CD4-positive, alpha-beta T cell treated with Interleukin-4 for 4 hours (primary cell): ENCODE measurements around the gene FBH1.
"Not testable (repeated sequence)": the region's sequence is repeated elsewhere in the genome, so short reads cannot be mapped to it uniquely, and the experiment has no call there.

ENCODE experiments used
- DNase-seq: peaks from one replicate; pipeline ENCODE4 v3.0.0-alpha.2; 2020

Gene FBH1

GRCh38 chr10:5876181-5876768 is 13.8 kb upstream of the FBH1 start:
- DNase-seq, result no peak

- DNase-seq, result not testable (repeated sequence)
These were observed 13.0 kb upstream of the FBH1 start for GRCh38 chr10:5877041-5877440.

- DNase-seq, result no peak
These were observed 7.1 kb upstream of the FBH1 start for GRCh38 chr10:5882961-5883360.

GRCh38 chr10:5885619-5886018 is 4.4 kb upstream of the FBH1 start:
- DNase-seq, result no peak

GRCh38 chr10:5887029-5887428 is 3.0 kb upstream of the FBH1 start:
- no peak for DNase-seq

- no peak for DNase-seq
These were observed 2.4 kb upstream of the FBH1 start for GRCh38 chr10:5887641-5888040.

GRCh38 chr10:5888351-5888750 is 1.7 kb upstream of the FBH1 start:
- no peak for DNase-seq

GRCh38 chr10:5888843-5889623 is 1.0 kb upstream of the FBH1 start:
- DNase-seq, result no peak

GRCh38 chr10:5890452-5890915 is 441 bp downstream of the FBH1 start:
- DNase-seq, result no peak

GRCh38 chr10:5891009-5891408 is 966 bp downstream of the FBH1 start:
- DNase-seq, result no peak

- no peak for DNase-seq
These were observed 2.0 kb downstream of the FBH1 start for GRCh38 chr10:5892007-5892406.

- DNase-seq, result no peak
These were observed 3.3 kb downstream of the FBH1 start for GRCh38 chr10:5893321-5893720.

- DNase-seq, result no peak
These were observed 4.4 kb downstream of the FBH1 start for GRCh38 chr10:5894403-5894802.

- no peak for DNase-seq
These were observed 4.8 kb downstream of the FBH1 start for GRCh38 chr10:5894873-5895272.

GRCh38 chr10:5895365-5895764 is 5.3 kb downstream of the FBH1 start:
- no peak for DNase-seq

GRCh38 chr10:5895804-5896203 is 5.8 kb downstream of the FBH1 start:
- no peak for DNase-seq

- DNase-seq, result no peak
These were observed 6.4 kb downstream of the FBH1 start for GRCh38 chr10:5896208-5897052.

GRCh38 chr10:5897053-5897340 is 7.0 kb downstream of the FBH1 start:
- DNase-seq, result no peak

GRCh38 chr10:5897504-5897903 is 7.5 kb downstream of the FBH1 start:
- DNase-seq, result no peak

- no peak for DNase-seq
These were observed 8.1 kb downstream of the FBH1 start for GRCh38 chr10:5898163-5898562.

- no peak for DNase-seq
These were observed 10.2 kb downstream of the FBH1 start for GRCh38 chr10:5900247-5900646.

- no peak for DNase-seq
These were observed 12.7 kb downstream of the FBH1 start for GRCh38 chr10:5902511-5903274.

- no peak for DNase-seq
These were observed 13.5 kb downstream of the FBH1 start for GRCh38 chr10:5903563-5903962.
